Fibroblast of villous mesenchyme (primary cell): ENCODE data around the gene POU5F1. TPM values are rescaled to one million over a fixed set of nuclear protein-coding genes. Genes with fewer than 3 reads are reported as not detected.
"Not testable (repeated sequence)": the region's sequence is repeated elsewhere in the genome, so short reads cannot be mapped to it uniquely, and the experiment has no call there.

ENCODE experiments used
- DNase-seq: peaks from one replicate; pipeline ENCODE4 v3.0.0-alpha.2; 2010; ENCODE audit warnings: low read depth
- H3K4me3 ChIP-seq: 2 replicates; pipeline ENCODE4 v1.5.1; 2011; ENCODE audit warnings: low read depth, mild to moderate bottlenecking, low read length
- total RNA-seq: library from RNA; depleted of rRNA; stranded (reverse); fragments of >200 nt; gene quantifications from 2 replicates; pipeline ENCODE4 v1.2.3, GENCODE V29; 2012
- TF ChIP-seq, protein P1 (sequence below): IDR thresholded peaks from 2 replicates; pipeline ENCODE4 v1.5.1; 2012; ENCODE audit warnings: low read depth, mild to moderate bottlenecking, low read length; ENCODE audit not compliant: insufficient read depth

Gene POU5F1
- total RNA-seq, 1 donor, result not detected

DNA sequence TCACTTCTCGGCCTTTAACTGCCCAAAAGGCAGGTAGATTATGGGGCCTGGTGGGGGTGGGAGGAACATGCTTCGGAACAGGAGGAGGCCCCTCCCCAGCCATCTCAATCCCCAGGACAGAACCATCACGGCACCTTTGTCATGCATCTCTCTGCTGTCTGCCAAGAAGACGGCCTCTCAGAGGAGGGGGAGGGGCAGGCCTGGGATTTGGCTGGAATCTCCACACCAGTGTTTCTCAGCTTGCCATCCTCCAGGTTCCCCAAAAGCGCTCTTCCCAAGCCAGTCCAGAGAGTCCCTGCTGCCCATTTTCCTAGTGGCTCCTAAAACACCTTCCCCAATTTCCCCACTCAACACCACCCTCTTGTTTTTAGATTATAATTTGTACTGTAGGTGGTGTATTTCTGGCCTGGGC is 2.5 kb upstream of the POU5F1 start:
- no peak overlapping the region for H3K4me3 ChIP-seq
- TF ChIP-seq, protein P1, sequence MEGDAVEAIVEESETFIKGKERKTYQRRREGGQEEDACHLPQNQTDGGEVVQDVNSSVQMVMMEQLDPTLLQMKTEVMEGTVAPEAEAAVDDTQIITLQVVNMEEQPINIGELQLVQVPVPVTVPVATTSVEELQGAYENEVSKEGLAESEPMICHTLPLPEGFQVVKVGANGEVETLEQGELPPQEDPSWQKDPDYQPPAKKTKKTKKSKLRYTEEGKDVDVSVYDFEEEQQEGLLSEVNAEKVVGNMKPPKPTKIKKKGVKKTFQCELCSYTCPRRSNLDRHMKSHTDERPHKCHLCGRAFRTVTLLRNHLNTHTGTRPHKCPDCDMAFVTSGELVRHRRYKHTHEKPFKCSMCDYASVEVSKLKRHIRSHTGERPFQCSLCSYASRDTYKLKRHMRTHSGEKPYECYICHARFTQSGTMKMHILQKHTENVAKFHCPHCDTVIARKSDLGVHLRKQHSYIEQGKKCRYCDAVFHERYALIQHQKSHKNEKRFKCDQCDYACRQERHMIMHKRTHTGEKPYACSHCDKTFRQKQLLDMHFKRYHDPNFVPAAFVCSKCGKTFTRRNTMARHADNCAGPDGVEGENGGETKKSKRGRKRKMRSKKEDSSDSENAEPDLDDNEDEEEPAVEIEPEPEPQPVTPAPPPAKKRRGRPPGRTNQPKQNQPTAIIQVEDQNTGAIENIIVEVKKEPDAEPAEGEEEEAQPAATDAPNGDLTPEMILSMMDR, result no peak
- DNase-seq, result no peak

DNA sequence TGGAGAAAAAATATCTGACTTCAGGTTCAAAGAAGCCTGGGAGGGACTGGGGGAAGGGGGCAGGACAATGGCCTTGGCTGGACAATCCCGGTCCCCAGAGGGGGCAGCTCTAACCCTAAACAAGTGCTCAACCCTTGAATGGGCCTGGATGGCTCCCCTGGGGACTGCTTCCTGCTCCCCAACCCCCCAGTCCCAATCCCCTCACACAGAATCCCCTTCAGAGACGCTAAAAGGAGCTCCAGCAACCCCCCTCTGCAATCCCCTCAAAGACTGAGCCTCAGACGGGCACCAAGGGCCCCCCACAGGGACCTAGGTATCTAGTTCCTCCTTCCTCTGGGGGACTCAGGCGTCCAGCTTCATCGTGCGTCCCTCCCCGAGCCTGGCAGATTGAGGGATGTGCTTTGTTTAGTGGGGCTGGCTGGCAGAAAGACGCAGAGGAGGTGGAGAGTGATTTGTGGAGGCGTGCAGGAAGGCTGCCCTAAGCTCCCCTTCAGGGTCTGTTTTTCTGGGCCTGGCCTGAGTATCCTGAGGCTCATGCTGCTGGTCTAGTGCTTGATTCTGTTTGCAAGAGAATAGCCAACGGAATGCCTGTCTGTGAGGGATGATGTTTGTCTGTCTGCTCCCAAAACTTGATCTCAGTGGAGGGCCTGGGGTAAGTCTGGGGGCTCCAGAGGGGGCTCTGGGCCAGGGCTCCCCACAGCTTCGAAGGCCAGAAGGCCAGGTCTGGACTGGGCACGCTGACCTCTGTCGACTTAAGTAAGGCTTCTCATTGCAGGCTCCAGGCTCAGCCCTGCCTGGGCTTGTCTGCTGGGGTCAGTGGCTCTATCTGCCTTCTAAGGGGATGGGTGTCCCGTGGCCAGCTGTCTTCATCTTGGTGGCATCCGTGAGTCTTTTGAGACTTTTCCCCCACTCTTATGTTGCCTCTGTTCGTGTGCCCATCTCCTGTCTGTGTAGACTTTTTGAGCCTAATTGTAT is 1.7 kb upstream of the POU5F1 start:
- no peak overlapping the region for H3K4me3 ChIP-seq
- TF ChIP-seq, protein P1, result no peak
- DNase-seq, result no peak

DNA sequence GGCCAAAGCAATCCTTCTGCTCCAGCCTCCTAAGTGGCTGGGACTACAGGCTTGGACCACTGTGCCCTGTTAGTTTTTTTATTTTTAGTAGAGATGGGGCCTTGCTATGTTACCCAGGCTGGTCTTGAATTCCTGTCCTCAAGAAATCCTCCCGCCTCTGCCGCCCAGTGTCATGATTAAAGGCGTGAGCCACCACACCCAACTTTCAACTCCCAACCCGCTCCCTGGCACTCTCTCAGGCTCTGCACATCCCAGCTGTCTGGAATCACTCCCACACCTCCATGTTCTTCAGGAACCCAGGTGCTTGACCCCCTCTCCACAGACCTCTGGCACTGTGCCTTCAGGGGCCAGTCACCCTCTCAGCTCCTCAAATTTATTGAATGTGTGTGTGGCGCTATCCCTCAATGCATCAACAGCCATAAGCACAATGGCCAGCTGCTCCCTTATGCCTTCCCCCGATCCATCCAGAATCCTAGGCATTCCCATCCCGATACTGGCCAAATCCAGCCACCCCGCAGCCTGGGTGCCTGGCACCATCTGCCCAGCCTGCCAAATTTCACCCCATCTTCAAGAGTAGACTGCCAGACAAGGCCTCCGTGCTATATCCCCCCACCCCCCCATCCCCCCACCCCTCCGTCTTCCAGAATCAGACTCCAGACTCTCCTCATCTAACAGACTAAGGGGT is 647 bp upstream of the POU5F1 start:
- DNase-seq, result no peak
- TF ChIP-seq, protein P1, result no peak
- H3K4me3 ChIP-seq, result no peak overlapping the region

DNA sequence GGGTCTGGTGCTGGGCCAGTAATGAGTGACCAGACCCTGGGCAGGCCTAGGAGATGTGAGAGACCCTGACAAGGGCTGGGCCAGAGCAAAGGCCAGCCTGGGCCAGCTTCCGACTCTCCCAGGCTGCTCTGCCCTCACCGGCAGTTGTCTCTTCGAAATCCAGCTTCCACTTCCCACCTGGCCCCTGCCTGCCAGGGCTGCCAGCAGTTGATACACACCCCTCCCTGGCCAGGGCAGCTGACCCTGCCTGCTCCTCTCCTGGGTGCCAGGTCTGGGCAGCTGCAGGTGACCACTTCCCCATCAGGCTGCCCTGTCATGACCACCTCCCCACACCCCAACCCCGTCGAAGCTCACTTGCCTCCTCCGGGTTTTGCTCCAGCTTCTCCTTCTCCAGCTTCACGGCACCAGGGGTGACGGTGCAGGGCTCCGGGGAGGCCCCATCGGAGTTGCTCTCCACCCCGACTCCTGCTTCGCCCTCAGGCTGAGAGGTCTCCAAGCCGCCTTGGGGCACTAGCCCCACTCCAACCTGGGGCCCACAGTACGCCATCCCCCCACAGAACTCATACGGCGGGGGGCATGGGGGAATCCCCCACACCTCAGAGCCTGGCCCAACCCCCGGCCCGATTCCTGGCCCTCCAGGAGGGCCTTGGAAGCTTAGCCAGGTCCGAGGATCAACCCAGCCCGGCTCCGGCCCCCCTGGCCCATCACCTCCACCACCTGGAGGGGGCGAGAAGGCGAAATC is 453 bp downstream of the POU5F1 start:
- DNase-seq, H3K4me3 ChIP-seq: not testable (repeated sequence)

DNA sequence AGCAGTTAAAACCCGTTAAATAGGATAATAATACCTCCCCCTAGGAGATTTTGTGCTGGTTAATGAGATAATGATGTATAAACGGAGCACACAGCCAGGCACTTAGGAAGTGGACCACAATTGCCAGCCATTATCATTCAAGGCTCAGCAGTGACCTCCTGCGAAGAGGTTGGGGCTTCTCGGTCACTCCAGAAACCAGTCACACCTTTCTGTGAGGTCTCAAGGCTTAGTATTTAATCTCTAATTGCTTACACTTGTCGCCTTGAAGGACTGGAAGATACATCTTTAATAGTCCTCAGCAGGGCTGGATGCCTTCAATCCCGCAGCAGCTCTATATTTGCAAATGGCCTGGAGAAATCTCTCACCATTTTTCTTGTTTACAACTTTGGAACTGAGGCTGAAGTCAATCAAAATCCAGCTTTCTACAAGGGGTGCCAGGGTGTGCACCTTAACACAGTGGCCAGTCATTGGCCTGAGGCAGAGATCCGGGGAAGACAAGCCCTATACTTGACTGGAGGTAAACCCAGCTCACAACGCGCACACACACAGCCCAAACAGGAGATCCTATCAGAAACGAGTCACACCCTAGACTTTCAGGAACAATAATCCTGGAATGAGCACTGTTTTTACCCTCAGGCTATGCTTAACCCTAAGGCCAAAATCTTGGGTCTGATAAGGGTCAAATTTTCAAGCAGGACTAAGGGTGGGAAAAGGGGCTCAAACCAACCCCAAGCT is 1.2 kb downstream of the POU5F1 start:
- no peak overlapping the region for H3K4me3 ChIP-seq
- DNase-seq, result no peak
- TF ChIP-seq, protein P1, result no peak

DNA sequence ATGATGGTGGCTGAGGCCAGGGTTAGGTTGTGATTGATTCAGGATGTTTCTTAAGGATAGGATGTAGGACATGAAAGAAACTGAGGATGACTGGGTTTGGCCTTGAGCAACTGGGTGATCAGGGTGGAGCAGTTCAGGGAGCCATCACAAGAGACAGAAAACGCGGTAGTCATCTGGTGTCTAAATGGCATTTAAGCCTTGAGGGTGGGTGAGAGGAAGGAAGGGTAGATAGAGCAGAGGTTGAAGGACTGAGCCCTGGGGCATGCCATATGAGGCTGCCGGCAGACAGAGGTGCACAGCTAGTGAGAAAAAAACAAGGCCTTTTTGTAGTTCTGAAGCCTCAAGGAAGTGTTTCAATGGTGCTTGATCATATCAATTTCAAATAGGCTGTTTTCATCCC is 1.9 kb downstream of the POU5F1 start:
- TF ChIP-seq, protein P1, result no peak

More for the DNA sequence above, 1.9 kb downstream of the POU5F1 start:
- DNase-seq, result no peak
- no peak overlapping the region for H3K4me3 ChIP-seq
